Right atrium auricular region (tissue), 2 donors: ENCODE results near the gene SORCS3. TPM values are rescaled to one million over a fixed set of nuclear protein-coding genes. Genes with fewer than 3 reads are reported as not detected.

Experiments
- DNase-seq: peaks from one replicate; pipeline ENCODE4 v3.0.0-alpha.2; 2019; ENCODE audit warnings: low spot score
- H3K27ac ChIP-seq, 2 donors: fragments of 200-600 bp; sonication (generic); 1 replicate in 1 of 2; 2 replicates in 1 of 2; pipeline ENCODE4 v1.5.1; 2016 to 2019
- H3K27me3 ChIP-seq, 2 donors: fragments of 200-600 bp; sonication (generic); one replicate each; pipeline versions ENCODE4 v1.5.1 to v1.6.0; 2017 to 2019
- H3K36me3 ChIP-seq: fragments of 200-600 bp; sonication (generic); one replicate; pipeline ENCODE4 v1.5.1; 2016
- H3K4me1 ChIP-seq, 2 donors: fragments of 200-600 bp; sonication (generic); one replicate each; pipeline versions ENCODE4 v1.5.1 to v1.6.0; 2017 to 2019
- H3K4me3 ChIP-seq, 2 donors: fragments of 200-600 bp; sonication (generic); 1 replicate in 1 of 2; 2 replicates in 1 of 2; pipeline ENCODE4 v1.5.1; 2017 to 2019; ENCODE audit warnings: mild to moderate bottlenecking in 1 of 2, moderate library complexity in 1 of 2
- H3K9me3 ChIP-seq, 2 donors: fragments of 200-600 bp; sonication (generic); one replicate each; pipeline ENCODE4 v1.5.1; 2019
- total RNA-seq, 2 donors: library from RNA; depleted of rRNA; stranded (reverse); fragments of >200 nt; gene quantifications; one replicate each; pipeline ENCODE4 v1.1.0, GENCODE V29; 2016
- TF ChIP-seq, protein P1 (sequence below), 2 donors: fragments of 200-600 bp; sonication (generic); IDR thresholded peaks; one replicate each; pipeline ENCODE4 v1.5.1; 2019; ENCODE audit warnings: antibody characterized with exemption in 2 of 2

The SORCS3 gene
- total RNA-seq, 2 donors from 2014 or later = 0.07 TPM; not detected in 1

DNA sequence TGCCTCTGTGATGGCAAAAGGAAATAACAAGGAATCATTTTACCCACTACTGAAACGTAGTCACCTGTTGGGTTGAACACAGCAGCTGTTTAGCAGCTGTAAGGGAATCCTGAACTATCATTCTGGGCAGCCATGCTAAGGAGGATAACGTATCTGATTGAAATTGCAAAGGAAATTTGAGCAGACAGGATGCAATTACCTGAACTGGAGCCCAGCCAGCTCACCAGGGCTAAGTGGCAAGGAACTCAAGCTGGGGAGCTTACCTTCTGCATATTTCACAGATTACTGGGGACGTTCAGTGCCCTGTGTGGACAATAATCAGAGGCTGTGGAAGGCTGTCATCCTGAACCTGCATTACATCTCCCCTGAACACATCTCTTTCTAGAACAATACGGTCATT, 650.5 kb downstream of the SORCS3 start:
- no peaks in the 10 kb centered on the region for H3K36me3 ChIP-seq
- no peak for DNase-seq
- H3K9me3 ChIP-seq = no peaks in the 10 kb centered on the region
- no peak overlapping the region for H3K4me3 ChIP-seq
- no peaks in the 10 kb centered on the region for H3K27me3 ChIP-seq
- H3K27ac ChIP-seq = no peak overlapping the region
- H3K4me1 ChIP-seq = no peaks in the 10 kb centered on the region
- TF ChIP-seq, protein P1, sequence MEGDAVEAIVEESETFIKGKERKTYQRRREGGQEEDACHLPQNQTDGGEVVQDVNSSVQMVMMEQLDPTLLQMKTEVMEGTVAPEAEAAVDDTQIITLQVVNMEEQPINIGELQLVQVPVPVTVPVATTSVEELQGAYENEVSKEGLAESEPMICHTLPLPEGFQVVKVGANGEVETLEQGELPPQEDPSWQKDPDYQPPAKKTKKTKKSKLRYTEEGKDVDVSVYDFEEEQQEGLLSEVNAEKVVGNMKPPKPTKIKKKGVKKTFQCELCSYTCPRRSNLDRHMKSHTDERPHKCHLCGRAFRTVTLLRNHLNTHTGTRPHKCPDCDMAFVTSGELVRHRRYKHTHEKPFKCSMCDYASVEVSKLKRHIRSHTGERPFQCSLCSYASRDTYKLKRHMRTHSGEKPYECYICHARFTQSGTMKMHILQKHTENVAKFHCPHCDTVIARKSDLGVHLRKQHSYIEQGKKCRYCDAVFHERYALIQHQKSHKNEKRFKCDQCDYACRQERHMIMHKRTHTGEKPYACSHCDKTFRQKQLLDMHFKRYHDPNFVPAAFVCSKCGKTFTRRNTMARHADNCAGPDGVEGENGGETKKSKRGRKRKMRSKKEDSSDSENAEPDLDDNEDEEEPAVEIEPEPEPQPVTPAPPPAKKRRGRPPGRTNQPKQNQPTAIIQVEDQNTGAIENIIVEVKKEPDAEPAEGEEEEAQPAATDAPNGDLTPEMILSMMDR (IDR thresholded peaks at IDR 0.05) = no peak

DNA sequence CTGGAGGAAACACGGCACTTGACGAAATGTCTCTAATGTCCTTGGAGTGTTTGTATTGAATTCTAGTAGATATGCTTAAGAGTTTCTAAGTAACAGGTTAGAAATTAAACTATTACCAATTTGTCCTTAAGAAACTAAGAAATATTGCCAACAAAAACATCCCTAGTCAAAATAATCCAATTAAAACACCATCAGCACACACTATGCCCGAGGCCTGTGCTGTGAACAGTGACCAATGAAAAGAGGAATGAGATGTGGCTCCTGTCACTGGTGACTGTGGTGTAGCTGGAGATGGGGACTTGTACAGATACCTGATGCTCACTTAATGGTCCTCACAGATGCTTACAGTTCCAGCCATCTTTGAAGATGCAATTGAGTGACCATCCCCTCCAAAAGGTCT, 651.1 kb downstream of the SORCS3 start:
- no peak overlapping the region for H3K27ac ChIP-seq
- no peak overlapping the region for H3K4me3 ChIP-seq
- no peaks in the 10 kb centered on the region for H3K9me3 ChIP-seq
- H3K4me1 ChIP-seq = no peaks in the 10 kb centered on the region
- DNase-seq = no peak
- H3K27me3 ChIP-seq = no peaks in the 10 kb centered on the region
- TF ChIP-seq, protein P1 (IDR thresholded peaks at IDR 0.05) = no peak
- H3K36me3 ChIP-seq = no peaks in the 10 kb centered on the region
